ENCODE results near the gene WHRN. TPM values are rescaled to one million over a fixed set of nuclear protein-coding genes. Genes with fewer than 3 reads are reported as not detected.

The WHRN gene
- total and polyA plus RNA-seq, 2 of the 13 experiments (the other 11 are each of a cell fraction or from before 2014, with no cell fraction given) = 2.3 to 5.3 TPM

GRCh38 chr9:114505187-114506081, at the start of gene WHRN (continued):
- TF ChIP-seq ZNF512B (CRISPR knock-in tag; IDR thresholded peaks at IDR 0.05; ENCODE audit: borderline replicate concordance) (no peak), RARG (CRISPR knock-in tag; IDR thresholded peaks at IDR 0.05; ENCODE audit: low read depth) (no peak), ZNF33A (CRISPR knock-in tag; IDR thresholded peaks at IDR 0.05; ENCODE audit: borderline replicate concordance) (no peak), CAMTA2 (CRISPR knock-in tag; IDR thresholded peaks at IDR 0.05; ENCODE audit: borderline replicate concordance) (no peak), SP2 (CRISPR knock-in tag; IDR thresholded peaks at IDR 0.05) (no peak), ZNF75D (CRISPR knock-in tag; IDR thresholded peaks at IDR 0.05; ENCODE audit: borderline replicate concordance) (no peak), SMYD3 (CRISPR knock-in tag; IDR thresholded peaks at IDR 0.05) (no peak), GABPB1 (CRISPR knock-in tag; IDR thresholded peaks at IDR 0.05) (peak; percentile 93), TRIM22 (IDR thresholded peaks at IDR 0.05) (no peak), CHD2 (IDR thresholded peaks at IDR 0.05; ENCODE audit: low read depth, low read length) (no peak), ZNF180 (CRISPR knock-in tag; IDR thresholded peaks at IDR 0.05; ENCODE audit: borderline replicate concordance, low read depth) (no peak), SALL1 (CRISPR knock-in tag; IDR thresholded peaks at IDR 0.05) (no peak; the same call in 1 of the 2 replicates), ZNF646 (CRISPR knock-in tag; IDR thresholded peaks at IDR 0.05) (no peak), ZNF577 (CRISPR knock-in tag; IDR thresholded peaks at IDR 0.05; ENCODE audit: borderline replicate concordance, low read depth) (no peak), ZNF20 (CRISPR knock-in tag; IDR thresholded peaks at IDR 0.05) (no peak)
- TF ChIP-seq, protein P1, sequence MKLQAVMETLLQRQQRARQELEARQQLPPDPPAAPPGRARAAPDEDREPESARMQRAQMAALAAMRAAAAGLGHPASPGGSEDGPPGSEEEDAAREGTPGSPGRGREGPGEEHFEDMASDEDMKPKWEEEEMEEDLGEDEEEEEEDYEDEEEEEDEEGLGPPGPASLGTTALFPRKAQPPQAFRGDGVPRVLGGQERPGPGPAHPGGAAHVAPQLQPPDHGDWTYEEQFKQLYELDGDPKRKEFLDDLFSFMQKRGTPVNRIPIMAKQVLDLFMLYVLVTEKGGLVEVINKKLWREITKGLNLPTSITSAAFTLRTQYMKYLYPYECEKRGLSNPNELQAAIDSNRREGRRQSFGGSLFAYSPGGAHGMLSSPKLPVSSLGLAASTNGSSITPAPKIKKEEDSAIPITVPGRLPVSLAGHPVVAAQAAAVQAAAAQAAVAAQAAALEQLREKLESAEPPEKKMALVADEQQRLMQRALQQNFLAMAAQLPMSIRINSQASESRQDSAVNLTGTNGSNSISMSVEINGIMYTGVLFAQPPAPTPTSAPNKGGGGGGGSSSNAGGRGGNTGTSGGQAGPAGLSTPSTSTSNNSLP (IDR thresholded peaks at IDR 0.05; ENCODE audit: low read depth, low read length) = no peak

Measured in HepG2 (cell line).